Endothelial cell of umbilical vein (primary cell): Measurements from ENCODE around the gene HDAC11. TPM values are rescaled to one million over a fixed set of nuclear protein-coding genes. Genes with fewer than 3 reads are reported as not detected.

Source experiments
- BruUV-seq: library from RNA; stranded (reverse); fragments of 400-500 nt; replicated peaks from 2 replicates; lab custom pipeline; 2021; lab: Mats Ljungman, UMichigan
- CTCF ChIA-PET: fragments of 300-600, 350-600 bp; sonication (Branson Sonifier 250); formaldehyde crosslinking; loops from one replicate; lab custom pipeline; 2021; ENCODE audit warnings: antibody characterized with exemption, inconsistent platforms; lab: Charles Lee
- POLR2A ChIA-PET: fragments of 300-600, 350-600 bp; sonication (Branson Sonifier 250); formaldehyde crosslinking; loops from one replicate; lab custom pipeline; 2021; ENCODE audit warnings: antibody characterized with exemption, inconsistent platforms; lab: Charles Lee
- DNase-seq: peaks from one replicate; pipeline ENCODE4 v3.0.0-alpha.2; 2011; ENCODE audit warnings: low read depth, low spot score
- FAIRE-seq: peaks from 2 replicates; lab custom pipeline; 2011; peaks lifted over from hg19 to GRCh38; lab: Jason Lieb, UNC
- H2AFZ ChIP-seq: 2 replicates; pipeline ENCODE4 v1.6.0; 2012; ENCODE audit warnings: low read depth, low read length, control low read depth, inconsistent platforms
- H3K27ac ChIP-seq: 2 replicates; pipeline ENCODE4 v1.5.1; 2011; ENCODE audit warnings: low read depth, mild to moderate bottlenecking, control low read depth, low read length, moderate library complexity; ENCODE audit not compliant: insufficient read depth
- H3K27me3 ChIP-seq, 2 experiments: 2 replicates each; pipeline versions ENCODE4 v1.6.0 to v1.6.1; 2011; ENCODE audit warnings: low read length in 2 of 2, mixed read lengths in 1 of 2; ENCODE audit not compliant: control insufficient read depth in 2 of 2, insufficient read depth in 2 of 2
- H3K36me3 ChIP-seq, 2 experiments: 2 replicates in 1 of 2; 3 replicates in 1 of 2; pipeline ENCODE4 v1.5.1; 2011; ENCODE audit warnings: low read length in 2 of 2, mild to moderate bottlenecking in 1 of 2, moderate library complexity in 1 of 2; ENCODE audit not compliant: control insufficient read depth in 2 of 2, insufficient read depth in 2 of 2; ENCODE audit errors: extremely low read depth in 1 of 2
- H3K4me1 ChIP-seq: 3 replicates; pipeline ENCODE4 v1.5.1; 2011; ENCODE audit warnings: mild to moderate bottlenecking, low read length; ENCODE audit not compliant: control insufficient read depth, insufficient read depth; ENCODE audit errors: extremely low read depth
- H3K4me2 ChIP-seq: 2 replicates; pipeline ENCODE4 v1.6.1; 2011; ENCODE audit warnings: low read length, control low read depth, mixed read lengths; ENCODE audit not compliant: insufficient read depth
- H3K4me3 ChIP-seq, 3 experiments: fragments of 200-600 bp in 1 of 3; sonication (generic), shearing (Covaris generic) in 1 of 3; replicated peaks in 1 of 3; 2 replicates each; pipeline ENCODE4 v1.5.1; 2011 to 2016; ENCODE audit warnings: control low read depth in 3 of 3, low read length in 3 of 3, mild to moderate bottlenecking in 2 of 3, inconsistent platforms in 1 of 3, low read depth in 1 of 3, moderate library complexity in 1 of 3; ENCODE audit not compliant: insufficient read depth in 1 of 3
- H3K79me2 ChIP-seq: 2 replicates; pipeline ENCODE4 v1.6.0; 2012; ENCODE audit warnings: low read length, inconsistent platforms; ENCODE audit not compliant: control insufficient read depth, insufficient read depth
- H3K9ac ChIP-seq: replicated peaks from 2 replicates; pipeline ENCODE3; 2011; ENCODE audit warnings: low read length, control low read depth; ENCODE audit not compliant: insufficient read depth; ENCODE audit errors: extremely low read depth
- H3K9me1 ChIP-seq: replicated peaks from 3 replicates; pipeline ENCODE4 v1.6.0; 2011; ENCODE audit warnings: mild to moderate bottlenecking, low read length; ENCODE audit not compliant: control insufficient read depth, insufficient read depth; ENCODE audit errors: extremely low read depth
- H3K9me3 ChIP-seq: replicated peaks from 2 replicates; pipeline ENCODE4 v1.5.1; 2012; ENCODE audit warnings: low read length, inconsistent platforms; ENCODE audit not compliant: control insufficient read depth, insufficient read depth
- H4K20me1 ChIP-seq: replicated peaks from 2 replicates; pipeline ENCODE3; 2011; ENCODE audit warnings: mild to moderate bottlenecking, low read length; ENCODE audit not compliant: control insufficient read depth, insufficient read depth; ENCODE audit errors: extremely low read depth
- CTCF ChIP-seq, 2 donors: IDR thresholded peaks; 1 replicate in 1 of 2; 2 replicates in 1 of 2; pipeline ENCODE4 v1.5.1; 2011; ENCODE audit warnings: low read length in 2 of 2, mild to moderate bottlenecking in 2 of 2, moderate library complexity in 2 of 2, control low read depth in 1 of 2, inconsistent platforms in 1 of 2, low read depth in 1 of 2; ENCODE audit not compliant: insufficient read depth in 1 of 2; ENCODE audit errors: extremely low read depth in 1 of 2
- EZH2 ChIP-seq: IDR thresholded peaks from 2 replicates; pipeline ENCODE4 v1.6.1; 2012; ENCODE audit warnings: borderline replicate concordance, low read depth, mild to moderate bottlenecking, moderate library complexity, low read length, inconsistent platforms; ENCODE audit not compliant: severe bottlenecking
- FOS ChIP-seq: IDR thresholded peaks from 2 replicates; pipeline ENCODE4 v1.6.1; 2011; ENCODE audit warnings: mild to moderate bottlenecking, low read length, moderate library complexity, borderline replicate concordance; ENCODE audit not compliant: insufficient read depth
- GATA2 ChIP-seq: IDR thresholded peaks from 2 replicates; pipeline ENCODE4 v1.7.0; 2011; ENCODE audit warnings: low read depth, mild to moderate bottlenecking, moderate library complexity, mixed read lengths, low read length; ENCODE audit not compliant: insufficient read length, insufficient read depth
- JUN ChIP-seq: IDR thresholded peaks from 2 replicates; pipeline ENCODE4 v1.6.1; 2011; ENCODE audit warnings: borderline replicate concordance, low read depth; ENCODE audit not compliant: insufficient read length, insufficient read depth
- MAX ChIP-seq: IDR thresholded peaks from 2 replicates; pipeline ENCODE4 v1.6.1; 2011; ENCODE audit not compliant: insufficient read depth, insufficient read length
- MYC ChIP-seq: IDR thresholded peaks from one replicate; pipeline ENCODE4 v1.6.1; 2011; ENCODE audit warnings: mild to moderate bottlenecking, low read depth, low read length
- POLR2A ChIP-seq: IDR thresholded peaks from 2 replicates; pipeline ENCODE4 v1.6.1; 2012; ENCODE audit warnings: low read depth, mild to moderate bottlenecking, control low read depth, low read length
- POLR2AphosphoS5 ChIP-seq: IDR thresholded peaks from 2 replicates; pipeline ENCODE4 v1.6.1; 2012; ENCODE audit warnings: low read depth, mild to moderate bottlenecking, control low read depth, low read length, moderate library complexity; ENCODE audit not compliant: insufficient read depth
- dilution Hi-C: fragments of 300-500 bp; cut with MboI; formaldehyde crosslinking; loops from one replicate; pipeline ENCODE4 v1.15.0; 2019; ENCODE audit warnings: low sequenced_read_pairs; ENCODE audit not compliant: extremely low pct_ligation_motif_present
- intact Hi-C: fragments of 100-400 bp; cut with micrococcal nuclease; formaldehyde crosslinking; loops from one replicate; pipeline ENCODE4 v1.10.0; 2022
- polyA plus RNA-seq, 4 experiments: library from polyadenylated mRNA; depleted of rRNA in 3 of 4; stranded (reverse) in 3 of 4; unstranded in 1 of 4; fragments of >200 nt; gene quantifications; 2 replicates each; pipeline versions ENCODE4 v1.2.1 to v1.2.3, GENCODE V29; 2011 to 2012; ENCODE audit warnings: missing spikeins in 1 of 4
- total RNA-seq: library from RNA; stranded (reverse); gene quantifications from 2 replicates; pipeline ENCODE4 v1.2.3, GENCODE V29; 2021

HDAC11 gene
- total and polyA plus RNA-seq, 2 donors (not counting 3 experiments of a cell fraction or from before 2014, with no cell fraction given), result 6.8 to 8.8 TPM

- FAIRE-seq, result no peak
- CTCF ChIA-PET, result no interaction called here
- H3K27me3 ChIP-seq, result no peaks in the 10 kb centered on the region
These were observed 42.1 kb downstream of the HDAC11 start for GRCh38 chr3:13522236-13522635.

GRCh38 chr3:13524979-13525669 lies 45.0 kb downstream of the HDAC11 start:
- Histone ChIP-seq H4K20me1 (no peaks in the 10 kb centered on the region), H3K36me3 (no peaks in the 10 kb centered on the region), H3K27me3 (no peaks in the 10 kb centered on the region), H3K9me1 (no peaks in the 10 kb centered on the region), H3K27ac (no peak overlapping the region), H3K9ac (no peak overlapping the region), H3K9me3 (no peaks in the 10 kb centered on the region), H3K4me2 (no peak overlapping the region), H2AFZ (no peak overlapping the region), H3K4me3 (no peak overlapping the region), H3K4me1 (no peaks in the 10 kb centered on the region), H3K79me2 (no peaks in the 10 kb centered on the region)
- CTCF ChIA-PET, result interaction anchor here (0.9 to 2.8 kb wide), 2 partner anchors 9 to 29 kb away, joined by 4 to 8 read pairs; no protein-coding TSS in a partner anchor
- FAIRE-seq (no peak), DNase-seq (no peak)
- intact Hi-C loops, result no loop called here
- dilution Hi-C loops, result no loop called here
- no TSS peak for BruUV-seq
- POLR2A ChIA-PET, result no interaction called here
- TF ChIP-seq JUN, result no peak
- TF ChIP-seq MAX, result no peak
- TF ChIP-seq POLR2AphosphoS5, result no peak
- TF ChIP-seq GATA2, result no peak
- no peak for TF ChIP-seq MYC
- TF ChIP-seq POLR2A, result no peak
- TF ChIP-seq FOS, result no peak
- no peak for TF ChIP-seq CTCF (IDR thresholded peaks at IDR 0.05; ENCODE audit: extremely low read depth in 1 of 2, insufficient read depth in 1 of 2, low read depth in 1 of 2, low read length in 2 of 2)
- no peak for TF ChIP-seq EZH2

More at GRCh38 chr3:13522236-13522635, 42.1 kb downstream of the HDAC11 start:
- no peak overlapping the region for H3K4me2 ChIP-seq
- no peak overlapping the region for H3K27ac ChIP-seq
- H3K36me3 ChIP-seq, result no peaks in the 10 kb centered on the region
- POLR2A ChIA-PET, result no interaction called here
- H2AFZ ChIP-seq, result no peak overlapping the region
- H3K4me3 ChIP-seq, result no peak overlapping the region
- dilution Hi-C loops (no loop called here), intact Hi-C loops (no loop called here)
- H3K9me3 ChIP-seq, result no peaks in the 10 kb centered on the region
- H3K9me1 ChIP-seq, result no peaks in the 10 kb centered on the region
- BruUV-seq, result no TSS peak
- no peaks in the 10 kb centered on the region for H4K20me1 ChIP-seq
- no peaks in the 10 kb centered on the region for H3K79me2 ChIP-seq
- DNase-seq, result no peak
- no peak overlapping the region for H3K9ac ChIP-seq
- TF ChIP-seq MAX (no peak), MYC (no peak)
- no peaks in the 10 kb centered on the region for H3K4me1 ChIP-seq
